ENCODE measurements around the gene CYTL1.
"Not testable (repeated sequence)": the region's sequence is repeated elsewhere in the genome, so short reads cannot be mapped to it uniquely, and the experiment has no call there.

The CYTL1 gene

GRCh38 chr4:5032813-5033212, 13.6 kb upstream of the CYTL1 start:
- no peak for DNase-seq

DNA sequence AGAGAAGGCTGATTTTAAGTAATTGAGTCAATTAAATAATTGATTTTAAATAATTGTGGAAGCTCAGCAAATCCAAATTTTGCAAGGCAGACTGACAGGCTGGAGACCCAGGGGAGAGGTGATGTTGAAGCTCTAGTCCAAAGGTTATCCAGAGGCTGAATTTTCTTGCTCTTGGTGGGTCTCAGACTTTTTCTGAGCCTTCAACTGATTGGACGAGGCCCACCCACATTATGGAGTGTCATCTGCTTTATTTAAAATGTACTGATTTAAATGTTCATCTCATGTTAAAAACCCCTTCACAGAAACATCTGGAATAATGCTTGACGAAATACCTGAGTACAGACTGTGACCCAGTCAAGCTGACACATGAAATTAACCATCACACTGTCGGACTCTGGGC, 11.7 kb upstream of the CYTL1 start:
- no peak for DNase-seq

- no peak for DNase-seq
Measured at GRCh38 chr4:5030221-5030620, 11.0 kb upstream of the CYTL1 start.

DNA sequence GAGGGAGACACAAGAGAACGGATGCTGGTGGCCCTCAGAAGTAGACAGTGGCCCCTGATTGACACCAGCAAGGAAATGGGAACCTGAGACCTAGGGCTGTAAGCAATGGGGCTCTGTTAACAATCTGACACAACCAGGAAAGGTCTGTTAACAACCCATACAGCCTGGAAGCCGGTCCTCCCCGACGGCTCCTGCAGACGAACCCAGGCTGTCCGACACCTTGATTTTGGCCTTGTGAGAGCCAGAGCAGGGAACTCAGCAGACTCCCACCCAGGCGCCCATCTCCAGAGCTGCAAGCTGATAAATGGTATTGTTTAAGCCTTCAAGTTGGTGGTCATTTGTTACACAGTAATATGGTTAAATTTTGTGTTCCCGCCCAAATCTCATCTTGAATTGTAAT, 10.2 kb upstream of the CYTL1 start:
- DNase-seq, result no peak

DNA sequence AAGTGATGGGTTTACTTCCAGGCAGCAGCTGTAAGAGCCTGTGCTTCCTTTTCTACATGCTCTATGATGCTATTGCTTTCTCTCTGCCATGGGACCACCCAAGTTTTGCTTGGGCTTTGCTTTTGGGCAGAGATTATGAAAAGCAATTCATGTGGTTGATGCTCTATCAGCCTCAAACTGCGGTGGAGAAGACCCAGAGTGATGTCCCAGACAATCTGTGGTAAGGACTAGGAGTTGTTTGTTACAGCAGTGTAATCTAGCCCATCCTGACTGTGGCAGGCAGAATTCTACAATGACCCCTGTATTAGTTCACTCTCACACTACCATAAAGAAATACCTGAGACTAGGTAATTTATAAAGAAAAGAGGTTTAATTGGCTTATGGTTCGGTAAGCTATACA, 9.2 kb upstream of the CYTL1 start:
- DNase-seq, result no peak

GRCh38 chr4:5027346-5027745, 8.1 kb upstream of the CYTL1 start:
- DNase-seq, result no peak

DNA sequence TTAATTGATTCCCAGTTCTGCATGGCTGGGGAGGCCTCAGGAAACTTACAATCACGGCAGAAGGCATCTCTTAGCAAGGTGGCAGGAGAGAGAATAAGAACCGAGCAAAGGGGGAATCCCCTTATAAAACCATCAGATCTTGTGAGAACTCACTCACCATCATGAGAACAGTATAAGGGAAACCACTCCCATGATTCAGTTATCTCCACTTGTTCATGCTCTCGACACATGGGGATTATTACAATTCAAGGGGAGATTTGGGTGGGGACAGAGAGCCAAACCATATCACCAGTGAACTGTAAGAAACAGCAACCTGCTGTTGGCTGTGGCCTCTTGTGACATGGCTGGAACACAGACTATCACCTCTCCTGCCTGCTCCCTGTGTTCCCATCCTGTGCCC, 7.1 kb upstream of the CYTL1 start:
- no peak for DNase-seq

DNA sequence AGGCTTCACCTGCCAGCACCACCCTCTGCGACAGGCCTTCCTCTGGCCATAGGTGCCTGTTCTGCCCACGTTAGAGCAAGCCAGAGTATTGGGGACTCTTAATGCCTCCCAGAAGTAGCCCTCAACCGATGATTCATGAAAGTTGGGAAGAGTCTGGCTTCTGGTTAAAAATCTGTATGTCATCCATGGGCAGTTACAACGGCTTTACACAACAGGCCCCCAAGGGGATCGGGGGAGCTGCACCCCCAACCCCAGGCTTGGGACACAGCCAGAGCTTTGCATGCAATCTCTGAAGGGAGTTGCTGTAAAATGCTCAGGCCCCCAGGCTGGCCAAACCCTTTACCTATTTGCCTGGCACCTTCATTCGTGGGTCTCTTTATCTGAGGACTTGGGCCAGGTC, 5.4 kb upstream of the CYTL1 start:
- no peak for DNase-seq

DNA sequence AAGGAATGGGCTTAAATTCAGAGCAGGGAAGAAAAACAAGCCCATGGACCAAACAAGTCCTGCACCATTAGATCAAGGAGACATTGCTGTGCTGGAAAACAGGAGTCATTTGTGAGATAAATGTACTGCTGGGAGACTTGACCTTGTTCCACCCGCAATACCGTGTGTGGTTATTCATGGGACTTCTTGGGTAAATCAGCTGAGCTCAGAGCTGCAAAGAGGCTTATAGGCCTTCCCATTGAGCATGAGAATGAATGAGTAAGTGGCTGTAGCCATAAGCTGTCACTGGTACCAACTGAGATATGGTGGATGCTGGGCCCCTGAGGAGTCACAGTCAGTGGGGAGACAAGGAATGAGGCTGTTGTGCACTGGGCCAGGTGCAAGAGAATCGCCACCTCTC, 2.3 kb upstream of the CYTL1 start:
- no peak for DNase-seq

- no peak for DNase-seq
Measured at GRCh38 chr4:5020341-5020740, 1.1 kb upstream of the CYTL1 start.

DNA sequence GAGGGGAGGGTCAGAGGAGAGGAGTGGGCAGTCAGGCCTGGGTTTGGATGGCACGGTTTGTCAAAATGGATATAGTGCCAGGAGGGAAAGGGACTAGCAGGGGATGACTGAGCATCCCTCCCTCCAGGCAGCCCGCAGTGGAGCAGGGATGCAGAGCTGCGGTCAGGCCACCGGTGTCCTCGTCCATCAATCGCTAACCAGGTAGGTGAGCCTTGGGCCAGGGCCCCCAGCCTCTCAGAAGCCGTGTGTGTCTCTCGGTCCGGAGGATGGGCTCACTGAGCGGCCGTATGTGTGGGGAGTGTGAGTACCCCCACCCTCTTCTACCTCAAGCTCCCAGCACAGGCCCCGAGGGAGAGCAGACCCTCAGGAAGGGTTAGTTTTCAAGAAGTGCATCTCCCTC, 538 bp upstream of the CYTL1 start:
- DNase-seq, result no peak

DNA sequence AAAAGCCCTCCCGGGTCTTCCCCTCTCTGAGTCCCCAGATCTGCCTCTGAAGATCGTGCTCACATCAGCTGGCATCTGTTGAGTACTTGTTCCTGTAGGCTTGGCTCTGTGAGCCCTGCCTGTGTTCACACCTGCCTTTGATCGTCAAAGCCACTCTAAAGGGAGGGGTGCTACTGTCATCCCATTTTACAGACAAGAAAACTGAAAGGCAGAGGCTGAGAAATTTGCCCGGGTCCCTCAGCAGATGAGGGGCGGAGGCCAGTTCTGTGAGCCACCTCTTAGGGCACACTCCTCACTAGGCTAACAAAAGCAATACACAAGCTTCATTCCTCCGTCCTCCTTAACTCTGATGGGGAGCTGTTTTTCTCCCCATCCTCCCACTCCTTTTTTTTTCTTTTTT, 655 bp downstream of the CYTL1 start:
- no peak for DNase-seq

DNA sequence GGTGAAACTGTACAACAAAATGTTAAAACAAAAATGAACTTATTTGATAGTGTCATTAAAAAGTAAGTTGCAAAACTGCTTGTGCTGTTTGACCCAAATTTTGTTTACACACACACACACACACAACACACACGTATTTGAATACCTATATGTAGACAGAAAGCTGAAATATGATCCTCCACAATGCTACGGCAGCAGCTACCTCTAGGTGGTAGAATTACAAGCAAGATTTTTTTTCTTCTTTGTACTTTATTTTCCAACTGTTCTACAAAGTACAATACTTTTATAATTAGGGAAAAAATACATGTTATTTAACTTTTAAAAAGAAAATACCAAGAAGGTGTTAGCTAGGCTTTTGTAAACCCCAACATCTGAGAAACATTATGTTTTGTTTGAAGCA, 1.2 kb downstream of the CYTL1 start:
- DNase-seq, result no peak

GRCh38 chr4:5014007-5014682, 5.1 kb downstream of the CYTL1 start:
- no peak for DNase-seq

GRCh38 chr4:5012958-5013357, 6.3 kb downstream of the CYTL1 start:
- DNase-seq, result no peak

DNA sequence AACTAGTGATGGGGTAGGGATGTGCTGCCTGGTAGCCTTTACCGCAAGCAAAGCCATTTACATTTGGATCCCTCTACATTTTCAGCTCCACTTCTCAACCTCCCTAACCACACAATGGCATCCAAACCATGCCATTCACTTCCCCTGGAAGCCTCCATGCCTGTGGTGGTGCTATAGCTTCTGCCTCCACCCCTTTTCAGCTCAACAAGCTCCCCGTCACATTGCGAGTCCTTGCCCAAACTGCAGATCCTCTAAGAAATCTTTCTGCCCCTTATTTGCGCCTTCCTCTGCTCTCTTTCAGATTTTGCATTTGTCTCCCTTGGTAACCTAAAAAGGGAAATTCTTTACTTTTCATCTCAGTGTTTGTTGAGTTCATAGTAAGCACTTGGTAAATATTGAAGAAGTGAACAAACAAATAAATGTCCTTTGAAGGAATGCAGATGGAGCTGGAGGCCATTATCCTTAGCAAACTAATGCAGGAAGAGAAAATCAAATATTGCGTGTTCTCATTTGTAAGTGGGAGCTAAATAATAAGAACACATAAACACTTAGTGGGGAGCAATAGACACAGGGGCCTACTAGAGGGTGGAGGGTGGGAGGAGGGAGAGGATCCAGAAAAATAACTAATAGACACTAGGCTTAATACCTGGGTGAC, 6.9 kb downstream of the CYTL1 start:
- no peak for DNase-seq

- DNase-seq, result no peak
Measured at GRCh38 chr4:5010984-5011383, 8.3 kb downstream of the CYTL1 start.

- DNase-seq, result no peak
Measured at GRCh38 chr4:5009796-5010195, 9.5 kb downstream of the CYTL1 start.

- DNase-seq, result not testable (repeated sequence)
Measured at GRCh38 chr4:5006932-5007331, 12.3 kb downstream of the CYTL1 start.

GRCh38 chr4:5004496-5004895, 14.8 kb downstream of the CYTL1 start:
- no peak for DNase-seq

GRCh38 chr4:5003918-5004317, 15.3 kb downstream of the CYTL1 start:
- no peak for DNase-seq

GRCh38 chr4:5003372-5003857, 15.8 kb downstream of the CYTL1 start:
- no peak for DNase-seq

DNA sequence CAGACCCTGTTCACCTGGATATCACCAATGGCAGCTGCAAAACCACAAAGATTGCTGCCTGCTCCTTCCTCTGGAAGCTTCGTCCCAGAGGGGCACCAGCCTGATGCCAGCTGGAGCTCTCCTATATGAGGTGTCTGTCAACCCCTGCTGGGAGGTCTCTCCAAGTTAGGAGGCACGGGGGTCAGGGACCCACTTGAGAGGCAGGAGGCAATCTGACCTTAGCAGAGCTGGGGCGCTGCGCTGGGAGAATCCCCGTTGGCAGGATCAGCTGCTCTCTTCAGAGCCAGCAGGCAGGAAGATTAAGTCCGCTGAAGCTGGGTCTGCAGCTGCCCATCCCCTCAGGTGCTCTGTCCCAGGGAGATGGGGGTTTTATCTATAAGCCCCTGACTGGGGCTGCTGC, 17.6 kb downstream of the CYTL1 start:
- DNase-seq, result not testable (repeated sequence)

DNA sequence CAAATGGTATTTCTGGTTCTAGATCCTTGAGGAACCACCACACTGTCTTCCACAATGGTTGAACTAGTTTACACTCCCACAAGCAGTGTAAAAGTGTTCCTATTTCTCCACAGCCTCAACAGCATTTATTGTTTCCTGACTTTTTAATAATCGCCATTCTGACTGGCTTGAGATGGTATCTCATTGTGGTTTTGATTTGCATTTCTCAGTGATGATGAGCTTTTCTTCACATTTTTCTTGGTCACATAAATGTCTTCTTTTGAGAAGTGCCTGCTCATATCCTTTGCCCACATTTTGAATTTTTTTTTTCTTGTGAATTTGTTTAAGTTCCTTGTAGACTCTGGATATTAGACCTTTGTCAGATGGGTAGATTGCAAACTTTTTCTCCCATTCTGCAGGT, 22.3 kb downstream of the CYTL1 start:
- not testable (repeated sequence) for DNase-seq

GRCh38 chr4:4995908-4996265, 23.4 kb downstream of the CYTL1 start:
- DNase-seq, result no peak

All from NCI-H69 (cell line).